NCI-H460 (cell line): ENCODE data around the gene RXRA. TPM values are rescaled to one million over a fixed set of nuclear protein-coding genes. Genes with fewer than 3 reads are reported as not detected.

Source experiments
- DNase-seq: peaks from one replicate; pipeline ENCODE4 v3.0.0-alpha.2; 2016; ENCODE audit warnings: low read depth; ENCODE audit errors: extremely low read depth
- total RNA-seq: library from RNA; depleted of rRNA; stranded (reverse); fragments of >200 nt; shearing (Covaris generic); gene quantifications from 2 replicates; pipeline ENCODE4 v1.2.3, GENCODE V29; 2014

Gene RXRA
- total RNA-seq, 1 experiment from 2014 or later = 29.3 TPM

DNA sequence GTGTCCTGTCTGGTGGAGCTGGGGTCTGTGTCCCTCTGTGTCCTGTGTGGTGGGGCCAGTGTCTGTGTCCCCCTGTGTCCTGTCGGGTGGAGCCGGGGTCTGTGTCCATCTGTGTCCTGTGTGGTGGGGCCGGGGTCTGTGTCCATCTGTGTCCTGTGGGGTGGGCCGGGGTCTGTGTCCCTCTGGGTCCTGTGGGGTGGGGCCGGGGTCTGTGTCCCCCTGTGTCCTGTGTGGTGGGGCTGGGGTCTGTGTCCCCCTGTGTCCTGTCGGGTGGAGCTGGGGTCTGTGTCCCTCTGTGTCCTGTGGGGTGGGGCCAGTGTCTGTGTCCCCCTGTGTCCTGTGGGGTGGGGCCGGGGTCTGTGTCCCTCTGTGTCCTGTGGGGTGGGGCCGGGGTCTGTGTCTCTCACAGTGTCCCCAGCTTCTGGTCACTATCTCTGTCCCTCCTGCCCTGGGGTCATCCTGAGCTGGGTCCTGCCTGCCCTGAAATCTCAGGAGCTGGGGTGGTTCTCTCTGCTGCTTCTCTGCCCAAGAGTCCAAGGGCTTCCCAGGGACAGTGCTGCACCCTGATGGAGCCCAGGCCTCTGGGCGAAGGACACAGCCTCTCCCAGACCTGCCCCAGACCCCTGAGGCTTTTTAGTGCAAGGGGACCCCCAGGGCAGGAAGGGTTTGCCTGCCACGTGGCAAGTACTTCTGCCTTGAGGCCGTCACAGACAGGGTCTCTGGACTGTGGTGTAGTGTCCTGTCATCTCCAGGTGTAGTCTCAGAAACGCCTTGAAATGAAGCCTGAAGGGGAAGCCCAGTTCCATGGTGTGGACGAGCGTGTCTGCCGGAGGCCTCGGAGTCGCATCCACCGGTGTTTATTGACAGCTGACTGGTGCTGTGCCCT, 131.3 kb downstream of the RXRA start:
- no peak for DNase-seq

DNA sequence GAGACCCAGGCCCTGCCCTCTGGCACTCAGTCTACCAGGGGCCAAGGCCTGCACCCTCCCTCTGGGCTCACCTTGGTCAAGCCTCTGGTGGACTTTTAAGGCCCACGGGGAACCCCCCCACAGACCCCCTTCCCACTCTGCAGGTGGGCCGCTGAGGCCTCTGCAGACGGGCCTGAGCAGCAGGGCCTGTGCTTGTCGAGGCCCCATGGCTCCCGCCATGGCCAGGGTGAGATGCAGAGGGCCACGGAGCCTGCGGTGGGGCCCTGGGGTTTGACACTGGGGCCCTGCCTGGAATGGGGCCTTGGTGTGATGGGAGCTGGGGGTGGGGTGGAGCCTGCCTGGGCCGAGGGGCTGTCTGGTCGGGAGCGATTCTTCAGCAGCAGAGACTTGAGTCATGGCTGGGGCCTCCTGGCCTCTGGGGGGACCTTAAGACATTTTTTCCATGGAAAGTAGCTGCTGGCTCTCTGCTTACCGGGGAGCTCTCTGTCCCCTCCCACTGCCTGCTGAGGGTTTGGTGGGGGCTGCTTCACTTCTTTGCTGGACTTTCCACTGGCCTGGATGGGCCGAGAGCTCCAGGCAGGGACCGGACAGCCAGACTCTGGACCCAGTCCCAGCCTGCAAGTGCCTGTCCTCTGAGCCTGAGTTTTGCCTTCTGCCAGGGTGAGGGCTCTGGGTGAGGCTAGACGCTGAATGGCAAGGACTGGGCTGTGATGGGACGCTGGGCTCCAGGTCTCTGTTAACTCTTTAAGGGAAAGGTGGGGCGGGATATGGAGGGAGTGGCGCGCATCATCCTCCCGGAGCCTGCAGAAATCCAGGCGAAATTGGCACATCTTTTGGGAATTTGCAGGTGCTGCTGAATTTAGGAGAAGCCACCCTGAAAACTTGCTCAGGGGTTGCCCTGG, 132.2 kb downstream of the RXRA start:
- no peak for DNase-seq

DNA sequence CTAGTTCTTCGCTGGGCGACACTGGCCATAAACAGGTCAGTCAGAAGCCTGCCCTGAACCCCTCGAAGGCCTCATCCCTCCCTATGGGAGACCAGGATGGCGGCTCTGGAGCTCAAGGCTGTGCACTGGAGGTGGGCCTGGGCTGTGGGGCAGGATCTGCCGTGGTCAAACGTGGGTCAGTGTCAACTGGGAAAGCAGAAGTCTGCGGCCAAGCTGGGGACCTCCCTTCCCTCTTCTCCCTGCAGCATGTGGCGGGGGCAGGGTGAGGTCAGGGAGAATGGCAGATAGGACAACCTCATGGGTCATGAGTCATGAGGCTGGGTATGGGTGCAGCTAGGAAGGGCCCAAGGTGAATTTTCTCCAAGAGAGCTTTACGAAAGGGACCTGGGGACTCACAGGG, 132.9 kb downstream of the RXRA start:
- no peak for DNase-seq

GRCh38 chr9:134459573-134459972, 133.3 kb downstream of the RXRA start:
- no peak for DNase-seq

- no peak for DNase-seq
Measured at GRCh38 chr9:134460206-134460605, 134.0 kb downstream of the RXRA start.

DNA sequence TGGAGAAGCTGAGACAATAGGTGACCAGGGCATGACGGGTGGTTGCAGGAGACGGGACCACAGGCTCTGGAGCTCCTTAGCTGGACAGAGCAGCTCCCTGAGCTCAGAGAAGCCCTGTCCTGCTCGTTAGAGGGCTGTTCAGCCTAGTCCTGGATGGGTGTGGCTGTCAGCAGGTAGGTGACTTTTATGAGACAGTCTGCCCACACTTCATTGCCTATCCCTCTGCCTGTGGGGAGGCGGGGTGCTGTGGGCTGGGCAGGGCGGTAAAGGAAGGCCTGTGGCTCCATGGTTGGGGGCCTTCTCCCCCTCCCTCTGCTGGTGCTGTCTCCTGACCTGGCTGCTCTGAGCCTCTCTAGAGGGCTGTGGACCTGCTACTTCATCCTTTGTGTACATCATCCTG, 134.6 kb downstream of the RXRA start:
- no peak for DNase-seq

DNA sequence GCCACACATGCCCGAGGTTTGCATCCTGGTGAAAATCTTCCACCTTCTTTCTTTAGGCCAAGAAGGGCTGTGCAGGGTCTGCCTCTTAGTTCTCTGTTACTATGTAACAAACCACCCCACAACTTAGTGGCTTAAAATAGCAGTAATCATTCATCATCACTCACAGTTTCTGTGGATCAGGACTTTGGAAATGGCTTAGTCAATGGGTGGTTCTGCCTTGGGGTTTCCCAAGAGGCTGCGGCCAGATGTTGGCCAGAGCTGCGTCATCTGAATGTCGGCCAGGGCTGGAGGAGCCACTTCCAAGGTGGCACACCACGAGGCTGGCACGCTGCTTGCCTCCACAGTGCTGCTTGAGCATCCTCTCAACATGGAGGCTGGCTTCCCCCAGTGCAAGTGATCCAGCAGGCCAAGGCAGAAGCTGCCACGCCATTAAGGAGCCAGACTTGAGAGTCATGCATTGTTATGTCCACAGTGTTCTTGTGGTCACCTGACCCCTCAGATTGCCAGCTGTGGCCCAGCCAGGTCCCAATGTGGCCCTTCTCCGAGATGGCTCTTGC, 135.2 kb downstream of the RXRA start:
- no peak for DNase-seq

DNA sequence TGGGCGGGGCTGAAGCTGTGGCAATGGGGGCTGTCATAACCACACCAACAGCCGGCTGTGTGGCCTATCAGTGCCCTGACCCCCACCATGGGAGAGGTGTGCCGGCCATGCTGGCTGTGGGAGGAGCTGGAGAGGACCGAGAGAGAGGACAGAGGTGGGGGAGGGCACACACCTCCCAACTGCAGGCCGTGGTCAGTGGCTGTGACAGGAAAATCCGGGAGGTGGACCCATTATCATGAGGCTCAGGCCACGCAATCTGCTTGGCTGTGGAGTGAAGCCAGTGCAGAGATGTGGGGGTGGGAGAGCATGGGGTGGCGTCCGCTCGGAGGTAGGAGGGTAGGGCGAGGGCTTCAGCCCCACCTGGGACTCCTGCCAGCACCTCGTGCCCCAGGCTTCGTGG, 136.1 kb downstream of the RXRA start:
- DNase-seq = no peak

- no peak for DNase-seq
Measured at GRCh38 chr9:134463280-134463679, 137.0 kb downstream of the RXRA start.

- no peak for DNase-seq
Measured at GRCh38 chr9:134466869-134467616, 140.8 kb downstream of the RXRA start.

GRCh38 chr9:134468358-134468757, 142.1 kb downstream of the RXRA start:
- no peak for DNase-seq

- no peak for DNase-seq
Measured at GRCh38 chr9:134469041-134469875, 143.0 kb downstream of the RXRA start.

GRCh38 chr9:134472256-134472655, 146.0 kb downstream of the RXRA start:
- no peak for DNase-seq

DNA sequence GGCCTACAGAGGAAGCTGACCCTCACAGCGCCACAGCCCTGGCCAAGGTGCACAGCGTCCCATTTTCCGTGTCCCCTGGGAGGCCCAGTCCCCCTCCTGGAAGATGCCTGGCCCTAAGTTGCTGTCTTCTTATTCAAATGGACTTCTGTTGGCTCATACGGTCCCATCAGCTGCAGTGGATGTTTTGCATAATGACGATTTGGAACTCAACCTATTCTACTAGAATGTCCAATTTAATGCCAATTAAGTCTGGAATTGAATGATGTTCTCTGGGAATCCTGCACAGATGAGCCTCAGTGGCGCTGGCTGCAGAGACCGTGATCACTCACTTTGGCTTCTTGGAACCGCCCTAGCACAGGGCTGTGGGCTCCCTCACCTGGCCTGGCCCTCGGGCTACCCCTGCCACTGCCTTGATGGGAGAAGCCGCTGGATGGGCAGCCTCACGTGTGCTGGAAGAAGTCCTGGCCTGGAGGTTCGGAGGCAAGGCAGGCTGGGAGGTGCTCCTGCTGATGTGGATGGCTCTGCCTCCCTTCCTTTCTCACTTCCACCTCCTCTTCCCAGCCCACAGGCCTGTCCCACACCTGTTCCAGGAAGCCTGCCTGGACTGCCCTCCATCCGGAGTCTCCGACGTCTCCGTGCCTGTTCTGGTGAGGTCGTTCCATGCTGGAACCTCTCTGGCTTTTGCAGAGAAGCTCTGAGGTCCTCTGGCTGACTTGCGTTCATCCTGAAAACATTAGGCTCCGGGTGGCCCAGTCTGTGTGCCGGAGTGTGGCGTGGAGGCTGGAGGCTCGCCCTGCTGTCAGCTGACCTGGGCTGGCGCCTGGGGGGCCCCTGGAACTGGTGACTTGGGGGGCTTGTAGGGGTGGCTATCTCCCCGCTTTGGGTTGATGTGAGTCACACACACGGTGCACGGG, 147.1 kb downstream of the RXRA start:
- no peak for DNase-seq

DNA sequence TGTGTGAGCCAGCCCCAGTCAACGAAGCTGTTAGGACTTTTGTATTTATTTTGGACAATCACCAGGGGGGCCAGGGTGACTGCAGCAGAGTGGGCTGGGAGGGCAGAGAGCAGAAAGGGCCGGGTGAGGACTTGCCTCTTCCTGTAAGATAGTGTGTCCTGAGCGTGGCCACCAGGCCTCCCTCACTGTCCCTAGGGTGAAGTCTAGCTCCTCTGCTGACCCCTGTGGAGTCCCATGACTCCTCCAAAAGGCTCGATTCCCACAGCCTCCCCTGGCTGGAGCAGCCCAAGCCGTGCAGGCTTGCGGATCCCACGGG, 147.8 kb downstream of the RXRA start:
- no peak for DNase-seq

GRCh38 chr9:134475011-134475790, 148.9 kb downstream of the RXRA start:
- DNase-seq = no peak

DNA sequence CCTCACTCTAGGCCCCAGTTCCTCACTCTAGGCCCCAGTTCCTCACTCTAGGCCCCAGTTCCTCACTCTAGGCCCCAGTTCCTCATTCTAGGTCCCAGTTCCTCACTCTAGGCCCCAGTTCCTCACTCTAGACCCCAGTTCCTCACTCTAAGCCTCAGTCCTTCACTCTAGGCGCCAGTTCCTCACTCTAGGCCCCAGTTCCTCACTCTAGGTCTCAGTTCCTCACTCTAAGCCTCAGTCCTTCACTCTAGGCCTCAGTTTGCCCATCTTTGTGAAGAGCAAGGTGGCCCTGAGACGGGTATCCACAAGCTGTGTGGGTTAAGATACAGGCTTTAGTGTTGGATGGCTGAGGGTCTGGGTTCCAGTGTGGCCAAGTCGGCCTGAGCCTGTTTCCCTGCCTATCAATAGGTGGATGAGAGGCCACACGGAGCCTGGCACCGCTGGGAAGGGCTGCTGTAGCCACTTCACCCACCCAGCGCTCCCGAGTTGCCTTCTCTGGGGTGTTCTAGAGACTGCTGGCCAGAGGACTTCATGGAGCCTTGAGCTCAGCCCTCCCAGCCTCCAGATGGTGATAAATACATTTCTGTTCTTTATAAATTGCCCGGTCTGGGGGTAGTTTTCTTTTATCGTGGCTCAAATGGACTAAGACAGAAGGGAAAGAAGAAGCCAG, 150.2 kb downstream of the RXRA start:
- DNase-seq = no peak

GRCh38 chr9:134476942-134477335, 150.7 kb downstream of the RXRA start:
- no peak for DNase-seq
